Activated CD8-positive, alpha-beta memory T cell treated with anti-CD3 and anti-CD28 coated beads, Interleukin-2, amount 50 U/mL, for 24 hours (primary cell): ENCODE measurements around the gene GIMAP1.

ENCODE experiments used
- DNase-seq: peaks from one replicate; pipeline ENCODE4 v3.0.0-alpha.2; 2020; ENCODE audit errors: extremely low read depth

GIMAP1 gene

DNA sequence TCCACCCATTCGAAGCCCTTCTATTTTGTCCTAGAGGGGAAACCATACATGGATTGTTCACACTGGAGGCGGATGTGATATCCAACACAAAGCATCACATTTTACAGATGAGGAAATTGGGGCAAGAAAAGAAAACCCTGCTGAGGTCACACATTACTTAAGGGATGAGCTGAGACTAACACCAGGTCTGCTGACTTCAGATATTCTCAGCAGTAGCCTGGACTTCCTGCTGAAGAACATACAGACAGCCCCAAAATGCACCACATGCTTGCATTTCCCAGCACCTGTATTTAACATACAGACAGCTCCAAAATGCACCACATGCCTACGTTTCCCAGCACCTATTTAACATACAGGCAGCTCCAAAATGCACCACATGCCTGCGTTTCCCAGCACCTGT is 32.0 kb downstream of the GIMAP1 start:
- DNase-seq, result no peak

DNA sequence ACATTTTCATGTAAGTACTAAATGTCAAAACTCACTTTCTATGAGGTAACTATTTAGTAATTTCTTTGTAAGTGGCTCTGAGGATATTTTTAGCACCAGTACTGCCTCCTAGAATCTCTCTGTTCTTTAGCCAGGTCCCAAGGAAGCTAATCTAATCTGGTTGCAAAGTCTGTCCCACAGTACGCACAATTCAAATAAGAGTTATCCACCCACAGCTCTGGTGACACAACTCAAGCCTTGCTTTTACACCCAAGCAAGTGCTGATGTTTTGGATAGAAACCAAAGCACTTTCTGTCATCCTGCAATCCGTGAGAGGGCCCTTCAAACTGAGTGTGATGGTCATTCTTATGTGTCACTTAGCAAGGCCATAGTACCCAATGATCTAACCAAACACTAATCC is 35.3 kb downstream of the GIMAP1 start:
- DNase-seq, result no peak

DNA sequence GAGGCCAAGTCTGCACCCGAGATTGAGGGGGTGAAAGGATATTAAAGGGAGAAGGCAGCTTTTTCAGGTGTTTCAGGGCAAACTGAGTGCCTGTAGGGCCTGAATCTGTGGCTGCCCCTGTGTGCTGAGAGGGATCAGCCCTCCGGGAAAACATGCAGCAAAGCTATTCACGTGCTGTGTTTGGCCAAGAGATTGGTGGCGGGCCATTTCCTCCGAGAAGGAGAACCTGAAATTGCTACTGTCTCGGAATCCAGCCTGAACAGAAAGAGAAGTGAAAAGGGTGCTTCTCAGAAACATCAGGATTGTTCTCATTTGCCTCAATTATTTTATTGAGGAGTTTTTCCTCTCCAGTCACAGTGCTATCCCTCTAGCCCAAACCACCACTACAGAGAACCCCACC is 36.8 kb downstream of the GIMAP1 start:
- DNase-seq, result no peak

DNA sequence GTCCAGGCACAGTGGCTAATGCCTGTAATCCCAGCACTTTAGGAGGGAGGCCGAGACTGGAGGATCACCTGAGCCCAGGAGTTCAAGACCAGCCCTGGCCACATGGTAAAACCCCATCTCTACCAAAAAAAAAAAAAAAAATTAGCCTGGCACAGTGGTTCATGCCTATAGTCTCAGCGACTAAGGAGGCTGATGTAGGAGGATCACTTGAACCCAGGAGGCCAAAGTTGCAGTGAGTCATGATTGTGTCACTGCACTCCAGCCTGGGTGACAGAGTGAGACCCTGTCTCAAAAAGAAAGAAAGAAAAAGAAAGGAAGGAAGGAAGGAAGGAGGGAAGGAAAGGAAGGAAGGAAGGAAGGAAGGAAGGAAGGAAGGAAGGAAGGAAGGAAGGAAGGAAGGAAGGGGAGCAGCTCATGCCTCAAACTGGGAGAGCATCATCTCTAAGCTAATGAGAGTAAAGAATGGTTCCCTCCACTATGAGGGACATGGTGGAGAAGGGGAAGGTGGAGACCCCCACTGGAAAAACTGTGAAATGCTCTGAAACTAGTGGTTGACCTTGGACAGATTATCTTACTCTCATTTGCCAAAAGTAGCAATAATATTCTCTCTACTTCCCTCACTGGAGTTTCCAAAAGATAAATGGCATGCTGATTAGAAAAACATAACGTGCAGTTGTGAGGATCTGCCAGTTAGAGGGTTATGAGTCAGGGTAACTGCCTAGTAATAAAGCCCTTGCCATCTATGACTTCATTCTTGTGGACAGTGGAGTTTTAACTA is 37.6 kb downstream of the GIMAP1 start:
- DNase-seq, result no peak

DNA sequence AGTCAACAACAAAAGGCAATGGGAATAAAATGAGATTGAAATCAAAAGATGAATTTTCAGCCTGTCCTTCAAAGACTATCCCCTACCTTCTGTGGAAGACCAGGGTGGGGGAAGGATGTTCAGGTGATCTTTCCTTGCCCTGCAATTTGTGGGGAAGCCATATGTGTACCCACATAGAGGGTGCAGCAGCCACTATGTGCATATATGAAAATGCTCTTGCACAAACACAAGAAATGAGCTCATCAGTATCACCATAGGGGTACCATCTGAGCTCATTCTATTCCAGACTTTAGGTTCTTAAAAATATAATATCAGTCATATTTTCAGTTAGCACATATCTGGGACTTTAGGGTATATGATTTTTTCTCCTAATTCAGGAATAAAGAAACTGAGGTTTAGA is 38.5 kb downstream of the GIMAP1 start:
- no peak for DNase-seq

DNA sequence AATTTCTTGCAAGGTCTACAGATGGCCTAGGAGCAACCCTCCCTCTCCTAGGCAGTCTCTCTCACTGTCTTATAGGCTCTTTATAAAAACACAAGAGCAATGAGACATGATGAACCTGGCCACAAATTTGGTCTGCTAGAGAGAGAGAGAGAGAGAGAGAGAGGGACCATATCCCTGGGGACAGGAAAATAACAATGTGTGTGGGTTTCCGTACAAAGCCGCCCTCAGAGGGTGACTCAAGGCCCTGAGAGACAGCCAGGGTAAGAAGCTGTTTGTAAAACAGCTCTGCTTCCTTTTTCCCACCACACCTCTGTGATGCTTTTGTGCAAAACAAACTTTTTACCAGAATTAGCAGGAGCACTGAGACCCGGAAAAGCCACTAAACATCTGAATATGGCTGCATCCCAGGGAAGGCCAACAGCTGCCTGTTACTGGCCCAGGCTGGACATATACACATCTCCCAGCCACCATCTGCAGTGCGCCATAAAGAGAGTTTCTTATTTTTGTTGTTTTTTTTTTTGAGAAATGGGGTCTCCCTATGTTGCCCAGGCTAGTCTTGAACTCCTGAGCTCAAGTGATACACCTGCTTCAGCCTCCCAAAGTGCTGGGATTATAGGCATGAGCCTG is 39.2 kb downstream of the GIMAP1 start:
- DNase-seq, result no peak

DNA sequence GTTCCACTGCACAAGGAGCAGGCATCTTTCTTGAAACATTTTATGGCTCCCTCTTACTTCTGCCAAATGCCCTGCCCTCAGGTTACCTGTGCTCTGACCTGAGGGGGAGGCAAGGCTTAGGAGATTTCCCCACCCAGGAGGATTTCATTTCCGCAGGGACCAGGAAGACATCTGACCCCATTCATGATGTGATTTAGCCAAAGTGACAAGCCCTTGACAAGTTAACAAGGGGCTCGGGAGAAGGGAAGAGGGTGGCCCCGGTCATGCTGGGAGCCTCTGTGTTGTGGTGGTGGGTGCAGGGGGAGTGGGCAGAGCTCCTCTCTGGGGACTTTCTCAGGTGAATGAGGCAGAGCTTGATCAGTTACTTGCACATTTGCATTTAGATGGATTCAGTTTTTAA is 39.8 kb downstream of the GIMAP1 start:
- DNase-seq, result no peak

DNA sequence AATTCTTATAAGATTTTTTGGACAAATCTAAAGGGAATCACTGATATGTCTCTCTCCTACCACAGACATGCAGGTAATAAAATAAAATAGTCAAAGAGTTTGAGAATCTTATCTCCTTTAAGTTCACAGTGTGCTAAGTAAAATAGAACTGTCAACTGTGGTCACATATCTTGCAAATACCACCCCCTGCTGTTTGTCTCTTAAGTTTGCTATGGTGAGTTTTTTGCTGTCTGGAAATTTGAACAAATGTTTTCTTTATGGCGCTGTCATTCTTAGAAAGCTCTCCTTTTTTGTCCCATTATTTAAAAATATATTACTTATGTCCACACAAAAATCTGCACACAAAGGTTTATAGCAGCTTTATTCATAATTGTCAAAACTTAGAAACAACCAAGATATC is 40.4 kb downstream of the GIMAP1 start:
- no peak for DNase-seq

DNA sequence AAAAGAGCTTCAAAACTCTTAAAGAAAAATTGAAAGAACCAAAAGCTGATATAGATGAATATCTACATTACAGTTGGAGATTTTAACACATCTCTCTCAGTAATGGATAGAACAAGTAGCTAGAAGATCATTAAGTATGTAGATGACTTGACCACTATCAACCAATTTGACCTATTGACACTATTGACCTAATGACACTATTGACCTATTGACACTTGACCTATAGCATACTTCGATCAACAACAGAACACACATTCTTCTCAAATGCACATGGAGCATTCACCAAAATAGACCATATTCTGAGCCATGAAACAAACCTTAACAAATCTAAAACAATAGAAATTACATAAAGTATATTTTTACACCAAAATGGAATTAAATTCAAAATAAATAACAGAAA is 43.1 kb downstream of the GIMAP1 start:
- no peak for DNase-seq

DNA sequence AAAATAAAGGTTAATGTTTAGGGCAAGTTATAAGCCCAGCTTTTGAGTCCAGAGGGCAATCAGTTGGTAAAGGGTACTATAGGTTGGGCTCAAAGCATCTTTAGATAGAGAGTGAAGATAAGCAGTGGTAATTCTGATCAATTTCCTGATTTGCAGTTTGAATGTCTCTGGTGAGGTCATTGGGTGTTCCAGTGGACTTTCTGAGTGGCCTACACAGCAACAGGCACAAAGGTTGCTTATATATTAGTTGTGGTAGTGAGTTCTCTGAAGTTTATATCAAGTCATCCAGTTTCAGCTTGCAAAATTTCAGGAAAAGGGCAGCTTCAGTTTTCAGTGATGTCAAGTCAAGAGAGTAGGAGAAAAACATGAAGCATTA is 49.9 kb downstream of the GIMAP1 start:
- no peak for DNase-seq

DNA sequence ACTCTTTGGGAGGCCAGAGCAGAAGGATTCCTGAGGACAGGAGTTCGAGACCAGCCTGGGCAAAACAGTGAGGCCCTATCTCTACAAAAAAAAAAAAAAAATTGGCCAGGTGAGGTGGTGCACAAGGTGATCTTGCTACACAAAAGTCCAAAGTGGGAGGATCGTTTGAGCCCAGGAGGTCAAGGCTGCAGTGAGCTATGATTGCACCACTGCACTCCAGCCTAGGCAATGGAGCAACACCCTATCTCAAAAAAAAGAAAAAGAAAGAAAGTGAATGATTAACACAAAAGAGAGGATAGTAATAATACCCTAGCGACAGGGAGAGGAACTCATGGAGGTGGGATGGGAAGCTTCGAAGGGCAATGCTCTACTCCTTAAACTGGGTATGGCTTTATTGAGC is 53.4 kb downstream of the GIMAP1 start:
- no peak for DNase-seq
